Measurements from ENCODE around the gene CAMKK1.

The CAMKK1 gene

DNA sequence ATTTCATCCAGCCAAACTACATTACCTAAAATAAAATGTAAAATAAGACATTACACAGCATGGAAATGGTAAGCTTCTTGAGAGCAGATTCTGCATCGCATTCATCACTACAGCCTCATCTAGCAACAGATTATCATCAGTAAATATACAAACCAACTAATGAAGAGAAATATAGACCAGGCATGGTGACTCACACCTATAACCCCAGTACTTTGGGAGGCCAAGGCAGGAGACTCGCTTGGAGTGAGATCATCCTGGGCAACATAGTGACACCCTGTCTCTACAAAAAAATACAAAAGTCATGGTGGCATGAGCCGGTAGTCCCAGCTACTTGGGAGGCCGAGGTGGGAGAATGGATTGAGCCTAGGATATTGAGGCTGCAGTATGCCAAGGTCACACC lies 66.7 kb downstream of the CAMKK1 start:
- TF ChIP-seq, protein P1, sequence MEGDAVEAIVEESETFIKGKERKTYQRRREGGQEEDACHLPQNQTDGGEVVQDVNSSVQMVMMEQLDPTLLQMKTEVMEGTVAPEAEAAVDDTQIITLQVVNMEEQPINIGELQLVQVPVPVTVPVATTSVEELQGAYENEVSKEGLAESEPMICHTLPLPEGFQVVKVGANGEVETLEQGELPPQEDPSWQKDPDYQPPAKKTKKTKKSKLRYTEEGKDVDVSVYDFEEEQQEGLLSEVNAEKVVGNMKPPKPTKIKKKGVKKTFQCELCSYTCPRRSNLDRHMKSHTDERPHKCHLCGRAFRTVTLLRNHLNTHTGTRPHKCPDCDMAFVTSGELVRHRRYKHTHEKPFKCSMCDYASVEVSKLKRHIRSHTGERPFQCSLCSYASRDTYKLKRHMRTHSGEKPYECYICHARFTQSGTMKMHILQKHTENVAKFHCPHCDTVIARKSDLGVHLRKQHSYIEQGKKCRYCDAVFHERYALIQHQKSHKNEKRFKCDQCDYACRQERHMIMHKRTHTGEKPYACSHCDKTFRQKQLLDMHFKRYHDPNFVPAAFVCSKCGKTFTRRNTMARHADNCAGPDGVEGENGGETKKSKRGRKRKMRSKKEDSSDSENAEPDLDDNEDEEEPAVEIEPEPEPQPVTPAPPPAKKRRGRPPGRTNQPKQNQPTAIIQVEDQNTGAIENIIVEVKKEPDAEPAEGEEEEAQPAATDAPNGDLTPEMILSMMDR (IDR thresholded peaks at IDR 0.05): no peak
- H3K36me3 ChIP-seq: peaks cover 82% of the 10 kb centered on the region

DNA sequence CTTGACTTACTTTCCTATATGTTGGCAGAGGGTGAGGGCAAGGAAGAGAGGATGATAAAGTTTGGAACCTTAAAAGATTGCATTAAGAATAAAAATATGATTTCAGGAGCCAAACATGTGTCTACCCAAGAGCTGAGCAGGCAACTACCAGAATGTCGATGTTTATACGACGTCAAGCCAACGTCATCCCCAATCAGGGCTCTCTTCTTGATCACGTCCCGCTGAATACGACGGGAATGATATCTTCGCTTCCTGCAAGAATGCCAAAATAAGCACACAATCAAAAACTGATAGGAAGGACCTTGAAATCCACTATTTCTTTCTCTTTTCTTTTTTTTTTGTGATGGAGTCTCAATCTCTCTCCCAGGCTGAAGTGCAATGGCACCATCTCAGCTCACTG lies 71.8 kb downstream of the CAMKK1 start:
- Histone ChIP-seq H3K27ac (no peak overlapping the region), H3K9me3 (no peaks in the 10 kb centered on the region), H3K36me3 (peaks cover 100% of the 10 kb centered on the region), H3K4me3 (ENCODE audit: low read depth in 1 of 2, low read length in 1 of 2) (no peak overlapping the region), H3K27me3 (no peaks in the 10 kb centered on the region), H3K4me1 (ENCODE audit: control insufficient read depth in 1 of 2, insufficient read depth in 1 of 2, low read depth in 1 of 2, low read length in 1 of 2) (no peaks in the 10 kb centered on the region)
- TF ChIP-seq, protein P1 (IDR thresholded peaks at IDR 0.05): no peak

More for the DNA sequence above, 66.7 kb downstream of the CAMKK1 start:
- H3K4me1 ChIP-seq (ENCODE audit: control insufficient read depth in 1 of 2, insufficient read depth in 1 of 2, low read depth in 1 of 2, low read length in 1 of 2): no peaks in the 10 kb centered on the region
- no peaks in the 10 kb centered on the region for H3K9me3 ChIP-seq
- H3K27ac ChIP-seq: no peak overlapping the region
- H3K4me3 ChIP-seq (ENCODE audit: low read depth in 1 of 2, low read length in 1 of 2): no peak overlapping the region
- no peaks in the 10 kb centered on the region for H3K27me3 ChIP-seq

DNA sequence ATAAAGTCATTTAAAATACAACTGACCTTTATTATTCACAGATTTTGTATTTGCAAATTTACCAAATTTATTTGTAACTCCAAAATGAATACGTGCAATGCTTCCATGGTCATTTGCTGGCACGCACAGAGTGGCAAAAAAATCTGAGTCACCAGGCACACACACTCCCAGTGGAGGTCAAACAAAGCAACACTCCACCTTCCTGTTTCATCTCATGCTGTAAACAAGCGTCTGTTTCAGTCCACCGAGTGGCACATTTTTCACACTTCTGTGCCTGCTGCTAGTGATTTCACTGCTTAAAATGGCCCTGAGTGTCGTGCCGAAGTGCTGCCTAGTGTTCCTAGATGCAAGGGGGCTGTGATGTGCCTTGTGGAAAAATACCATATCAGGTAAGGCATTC lies 74.1 kb downstream of the CAMKK1 start:
- Histone ChIP-seq H3K9me3 (no peaks in the 10 kb centered on the region), H3K36me3 (peaks cover 100% of the 10 kb centered on the region), H3K27me3 (no peaks in the 10 kb centered on the region), H3K27ac (no peak overlapping the region), H3K4me3 (ENCODE audit: low read depth in 1 of 2, low read length in 1 of 2) (no peak overlapping the region), H3K4me1 (ENCODE audit: control insufficient read depth in 1 of 2, insufficient read depth in 1 of 2, low read depth in 1 of 2, low read length in 1 of 2) (no peaks in the 10 kb centered on the region)
- TF ChIP-seq, protein P1 (IDR thresholded peaks at IDR 0.05): no peak

DNA sequence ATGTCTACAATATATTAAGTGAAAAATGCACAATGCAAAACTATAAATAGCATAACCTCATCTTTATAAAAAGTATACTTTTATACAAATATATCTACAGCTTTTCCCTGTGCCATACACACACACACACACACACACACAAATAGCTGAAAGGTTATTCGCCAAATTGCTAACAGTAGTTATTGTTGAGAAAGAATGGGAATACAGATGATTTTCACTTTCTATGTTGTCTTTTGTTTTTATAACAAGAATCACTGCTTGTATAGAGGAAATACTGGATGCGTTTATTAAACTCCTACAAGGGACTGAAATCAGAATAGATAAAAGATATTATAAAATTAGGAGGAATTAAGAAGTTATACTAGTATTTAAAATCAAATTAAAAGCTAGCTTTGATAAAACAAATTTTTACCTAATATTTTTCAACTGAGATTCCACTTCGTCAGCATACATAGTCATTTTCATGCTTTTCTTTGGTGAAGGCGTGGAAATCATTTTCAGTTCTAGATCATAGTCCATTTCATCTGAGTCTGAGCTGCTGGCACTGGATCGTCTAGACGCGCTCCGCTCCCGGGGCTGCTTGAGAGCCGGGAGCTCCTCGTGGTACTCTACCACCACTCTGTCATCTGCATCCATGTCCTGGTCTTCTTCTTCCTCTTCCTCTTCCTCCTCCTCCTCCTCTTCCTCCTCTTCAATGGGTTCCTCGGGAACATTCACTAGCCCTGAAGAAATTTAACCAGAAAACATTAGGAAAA lies 74.8 kb downstream of the CAMKK1 start:
- peaks cover 100% of the 10 kb centered on the region for H3K36me3 ChIP-seq
- H3K27ac ChIP-seq: no peak overlapping the region
- H3K4me3 ChIP-seq (ENCODE audit: low read depth in 1 of 2, low read length in 1 of 2): no peak overlapping the region
- no peaks in the 10 kb centered on the region for H3K9me3 ChIP-seq
- TF ChIP-seq, protein P1 (IDR thresholded peaks at IDR 0.05): no peak
- no peaks in the 10 kb centered on the region for H3K4me1 ChIP-seq (ENCODE audit: control insufficient read depth in 1 of 2, insufficient read depth in 1 of 2, low read depth in 1 of 2, low read length in 1 of 2)
- no peaks in the 10 kb centered on the region for H3K27me3 ChIP-seq

DNA sequence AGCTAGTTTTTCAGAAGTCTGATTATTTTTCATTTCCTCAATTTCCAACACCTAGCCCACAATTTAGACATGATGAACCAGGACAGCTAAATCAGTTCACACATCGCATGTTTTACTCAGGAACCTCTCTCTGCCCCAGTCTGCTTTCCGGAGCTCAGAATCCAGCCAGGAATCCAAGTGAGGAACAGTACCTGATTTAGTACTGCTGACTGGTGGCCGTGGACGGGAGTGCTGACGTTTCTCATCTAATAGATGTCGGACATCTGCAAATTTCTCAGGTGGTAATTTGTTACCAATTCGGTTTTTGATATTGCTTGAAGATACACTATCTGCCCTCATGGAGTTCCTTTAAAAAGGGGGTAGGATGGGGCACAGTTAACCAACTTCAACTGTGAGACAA lies 76.9 kb downstream of the CAMKK1 start:
- no peaks in the 10 kb centered on the region for H3K9me3 ChIP-seq
- TF ChIP-seq, protein P1 (IDR thresholded peaks at IDR 0.05): no peak
- no peaks in the 10 kb centered on the region for H3K4me1 ChIP-seq (ENCODE audit: control insufficient read depth in 1 of 2, insufficient read depth in 1 of 2, low read depth in 1 of 2, low read length in 1 of 2)
- no peak overlapping the region for H3K27ac ChIP-seq
- no peaks in the 10 kb centered on the region for H3K27me3 ChIP-seq
- H3K36me3 ChIP-seq: peaks cover 100% of the 10 kb centered on the region
- H3K4me3 ChIP-seq (ENCODE audit: low read depth in 1 of 2, low read length in 1 of 2): no peak overlapping the region

Measured in neutrophil (primary cell).